Ovary (tissue), 3 donors: Measurements from ENCODE around the gene DLK2.

ENCODE experiments used
- EP300 ChIP-seq: sonication (generic); formaldehyde crosslinking; IDR thresholded peaks from one replicate; pipeline ENCODE4 v1.6.1; 2017; ENCODE audit warnings: antibody characterized with exemption
- POLR2A ChIP-seq: fragments of 450-650 bp; IDR thresholded peaks from one replicate; pipeline ENCODE4 v1.6.1; 2017; ENCODE audit warnings: antibody characterized with exemption, mild to moderate bottlenecking, moderate library complexity
- TF ChIP-seq, protein P1 (sequence below), 3 donors: fragments of 450-650 bp in 2 of 3; fragments of 200-600 bp in 1 of 3; IDR thresholded peaks; one replicate each; pipeline versions ENCODE4 v1.5.1 to v1.8.0; 2016 to 2022; ENCODE audit warnings: antibody characterized with exemption in 3 of 3, mild to moderate bottlenecking in 1 of 3
- donor health status: DM: no; HTN: no; CAD: no.

DNA sequence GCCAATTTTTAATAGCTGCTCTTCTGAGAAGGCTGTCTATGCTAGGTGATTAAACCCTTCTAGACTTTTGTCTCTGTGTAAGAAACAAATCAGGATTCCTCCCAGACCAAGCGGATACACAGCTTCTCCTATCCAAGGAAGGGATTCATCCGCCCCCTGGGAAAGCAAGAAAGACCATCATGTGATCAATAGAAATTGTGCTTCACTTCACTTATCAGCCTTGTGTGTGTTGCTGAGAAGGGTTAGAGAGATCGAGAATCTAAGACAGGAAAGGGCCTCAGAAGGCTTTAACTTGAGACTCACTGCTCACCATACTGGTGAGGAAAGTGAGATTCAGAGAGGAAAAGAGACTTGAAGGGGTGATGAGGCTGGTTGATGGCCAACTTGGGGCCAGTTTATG lies 26.5 kb downstream of the DLK2 start:
- TF ChIP-seq, protein P1, sequence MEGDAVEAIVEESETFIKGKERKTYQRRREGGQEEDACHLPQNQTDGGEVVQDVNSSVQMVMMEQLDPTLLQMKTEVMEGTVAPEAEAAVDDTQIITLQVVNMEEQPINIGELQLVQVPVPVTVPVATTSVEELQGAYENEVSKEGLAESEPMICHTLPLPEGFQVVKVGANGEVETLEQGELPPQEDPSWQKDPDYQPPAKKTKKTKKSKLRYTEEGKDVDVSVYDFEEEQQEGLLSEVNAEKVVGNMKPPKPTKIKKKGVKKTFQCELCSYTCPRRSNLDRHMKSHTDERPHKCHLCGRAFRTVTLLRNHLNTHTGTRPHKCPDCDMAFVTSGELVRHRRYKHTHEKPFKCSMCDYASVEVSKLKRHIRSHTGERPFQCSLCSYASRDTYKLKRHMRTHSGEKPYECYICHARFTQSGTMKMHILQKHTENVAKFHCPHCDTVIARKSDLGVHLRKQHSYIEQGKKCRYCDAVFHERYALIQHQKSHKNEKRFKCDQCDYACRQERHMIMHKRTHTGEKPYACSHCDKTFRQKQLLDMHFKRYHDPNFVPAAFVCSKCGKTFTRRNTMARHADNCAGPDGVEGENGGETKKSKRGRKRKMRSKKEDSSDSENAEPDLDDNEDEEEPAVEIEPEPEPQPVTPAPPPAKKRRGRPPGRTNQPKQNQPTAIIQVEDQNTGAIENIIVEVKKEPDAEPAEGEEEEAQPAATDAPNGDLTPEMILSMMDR (IDR thresholded peaks at IDR 0.05), result no peak
- TF ChIP-seq POLR2A (no peak), EP300 (no peak)
